Amniotic epithelial cell (primary cell): ENCODE results near the gene MAP3K7CL.

Experiments
- DNase-seq: peaks from one replicate; pipeline ENCODE4 v3.0.0-alpha.2; 2010; ENCODE audit warnings: low read depth

The MAP3K7CL gene

DNA sequence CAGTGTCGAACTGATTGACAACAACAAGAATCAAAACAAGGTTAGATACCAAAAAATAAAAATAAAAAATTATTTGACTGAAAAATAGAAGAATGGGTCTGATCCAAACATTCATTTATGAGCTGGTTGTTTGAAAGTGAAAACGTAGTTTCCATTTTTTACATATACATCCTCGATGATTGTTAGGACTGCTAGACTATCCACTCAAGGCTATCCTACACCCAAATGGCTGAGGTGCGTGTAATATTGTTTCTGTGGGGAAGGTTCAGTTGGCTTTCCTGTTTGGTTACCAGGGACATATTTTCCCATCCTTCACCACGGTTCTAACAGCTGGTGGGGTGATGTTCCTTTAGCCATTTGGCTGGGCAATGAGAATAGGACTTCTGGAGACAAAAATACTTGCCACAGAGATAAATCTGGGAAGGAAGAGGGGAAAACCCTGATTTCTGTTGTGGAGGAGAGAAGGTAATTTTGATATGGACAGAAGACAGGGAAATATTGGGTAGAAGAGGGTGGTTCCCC is 66.3 kb downstream of the MAP3K7CL start:
- DNase-seq, result no peak

DNA sequence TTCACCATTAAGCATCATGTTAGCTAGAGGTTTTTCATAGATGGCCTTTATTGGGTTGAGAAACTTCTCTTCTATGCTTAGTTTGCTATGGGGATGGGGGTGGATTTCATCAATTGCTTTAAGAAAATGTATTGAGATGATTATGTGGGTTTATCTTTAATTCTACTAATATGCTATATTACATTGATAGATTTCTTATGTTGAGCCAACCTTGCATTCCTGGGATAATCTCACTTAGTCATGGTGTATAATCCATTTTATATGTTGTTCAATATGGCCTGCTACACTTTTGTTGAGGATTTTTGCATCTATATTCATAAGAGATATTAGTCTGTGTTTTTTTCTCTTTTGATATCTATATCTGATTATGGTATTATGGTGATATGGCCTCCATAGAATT is 70.7 kb downstream of the MAP3K7CL start:
- DNase-seq, result no peak

DNA sequence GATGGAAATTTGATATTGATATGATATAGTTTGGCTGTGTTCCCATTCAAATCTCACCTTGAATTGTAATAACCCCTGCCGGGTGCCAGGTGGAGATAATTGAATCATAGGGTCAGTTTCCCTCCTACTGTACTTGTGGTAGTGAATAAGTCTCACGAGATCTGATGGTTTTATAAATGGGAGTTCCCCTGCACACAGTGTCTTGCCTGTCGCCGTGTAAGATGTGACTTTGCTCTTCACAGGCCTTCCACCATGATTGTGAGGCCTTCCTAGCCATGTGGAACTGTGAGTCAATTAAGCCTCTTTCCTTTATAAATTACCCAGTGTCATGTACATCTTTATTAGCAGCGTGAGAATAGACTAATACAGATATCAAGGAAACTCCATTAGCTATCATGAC is 74.6 kb downstream of the MAP3K7CL start:
- no peak for DNase-seq

DNA sequence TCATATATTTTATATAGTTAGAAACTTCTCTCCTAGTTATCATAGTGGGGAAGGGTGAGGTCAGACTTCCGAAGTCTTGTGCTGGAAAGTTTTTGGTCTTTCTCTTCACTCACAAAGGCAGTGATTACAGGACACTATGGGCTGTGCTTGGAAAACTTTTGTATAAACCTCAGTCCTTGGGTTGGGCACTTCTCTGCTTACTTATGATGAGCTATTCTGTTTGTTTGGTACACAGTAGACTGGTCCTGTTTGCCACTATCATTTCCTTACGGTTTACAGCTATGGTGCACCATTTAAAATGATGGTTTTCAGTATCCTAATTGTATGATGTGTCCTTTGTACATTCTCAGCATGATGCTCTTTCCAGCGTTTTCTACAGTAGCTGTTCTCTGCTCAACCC is 75.5 kb downstream of the MAP3K7CL start:
- no peak for DNase-seq

- no peak for DNase-seq
Measured at GRCh38 chr21:29206445-29206844, 76.0 kb downstream of the MAP3K7CL start.

- no peak for DNase-seq
Measured at GRCh38 chr21:29207201-29207600, 76.8 kb downstream of the MAP3K7CL start.

- DNase-seq, result no peak
Measured at GRCh38 chr21:29208044-29208681, 77.7 kb downstream of the MAP3K7CL start.

DNA sequence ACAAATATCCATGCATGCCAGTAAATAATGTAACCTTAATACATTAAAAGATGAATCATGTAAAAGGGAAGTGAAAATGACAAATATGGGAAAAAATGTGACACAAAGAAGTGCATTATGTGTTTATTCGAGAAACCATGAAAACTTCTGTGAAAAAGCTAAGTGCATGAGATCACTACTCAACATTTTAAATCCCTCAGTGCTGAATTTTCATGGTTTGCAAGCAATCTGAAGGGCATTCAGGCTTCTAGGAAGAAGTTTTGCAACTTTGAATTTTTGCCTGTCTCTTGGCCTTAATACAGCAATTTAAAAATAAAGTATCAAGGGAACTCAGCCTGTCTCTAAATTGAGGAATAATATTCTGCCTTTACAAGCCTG is 78.2 kb downstream of the MAP3K7CL start:
- peak; percentile 90 for DNase-seq

- no peak for DNase-seq
Measured at GRCh38 chr21:29209696-29210095, 79.3 kb downstream of the MAP3K7CL start.

- no peak for DNase-seq
Measured at GRCh38 chr21:29211205-29211604, 80.8 kb downstream of the MAP3K7CL start.

- DNase-seq, result no peak
Measured at GRCh38 chr21:29212446-29212845, 82.0 kb downstream of the MAP3K7CL start.

- DNase-seq, result no peak
Measured at GRCh38 chr21:29213513-29214385, 83.3 kb downstream of the MAP3K7CL start.

- peak; percentile 69 for DNase-seq
Measured at GRCh38 chr21:29215709-29216108, 85.3 kb downstream of the MAP3K7CL start.

GRCh38 chr21:29217818-29218291 is 87.4 kb downstream of the MAP3K7CL start:
- peak; percentile 99 for DNase-seq

DNA sequence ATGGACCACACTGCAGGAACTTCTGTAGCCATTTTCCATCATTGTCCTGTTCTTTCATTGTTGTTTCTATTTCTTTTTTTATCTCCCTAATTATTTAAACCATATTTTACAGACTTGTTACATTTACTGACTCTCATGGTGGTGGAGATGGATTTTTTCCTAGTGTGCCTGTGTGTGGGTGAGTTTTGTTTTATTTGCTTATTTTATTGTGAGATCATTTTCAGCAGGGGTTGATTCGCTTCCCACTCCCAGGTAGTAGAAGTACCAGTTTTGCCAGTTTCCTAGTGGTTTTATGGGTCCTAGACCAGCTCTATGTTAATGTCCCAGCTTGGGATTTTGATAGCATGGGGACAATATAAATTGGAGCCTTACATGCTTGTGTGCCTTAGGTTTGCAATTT is 88.3 kb downstream of the MAP3K7CL start:
- no peak for DNase-seq

DNA sequence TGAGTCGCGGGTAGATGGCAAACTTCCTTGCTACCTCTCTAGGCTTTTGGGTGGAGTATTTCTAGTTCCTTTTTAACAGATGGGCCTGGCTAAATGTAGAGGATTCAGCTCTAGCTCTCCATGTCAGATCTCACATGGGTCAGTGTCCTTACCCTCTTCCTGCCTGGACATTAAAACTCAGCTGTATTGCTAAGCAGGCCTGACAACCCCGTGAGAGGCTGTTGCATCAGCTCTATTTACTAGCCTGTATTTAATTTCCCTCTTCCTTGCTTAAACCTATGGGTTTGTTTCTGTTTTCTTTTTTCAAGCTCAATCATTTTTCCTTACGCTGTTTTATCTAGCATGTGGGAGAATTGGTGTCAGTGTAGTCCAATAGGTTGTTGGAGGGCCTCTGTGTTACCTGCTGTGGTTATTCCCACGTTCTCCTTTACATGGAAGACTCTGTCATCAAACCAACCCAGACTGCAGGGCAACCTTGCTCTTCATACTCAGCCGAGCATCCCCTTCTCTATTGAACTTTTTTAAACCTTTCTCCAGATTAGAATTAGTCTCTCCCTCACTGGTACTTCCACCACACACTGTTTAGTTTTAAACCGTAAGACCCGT is 88.8 kb downstream of the MAP3K7CL start:
- DNase-seq, result no peak

- DNase-seq, result peak; percentile 84
Measured at GRCh38 chr21:29221253-29221744, 90.9 kb downstream of the MAP3K7CL start.

- no peak for DNase-seq
Measured at GRCh38 chr21:29224006-29224405, 93.6 kb downstream of the MAP3K7CL start.
